NCI-H2227 (cell line): ENCODE measurements around the gene RRP1.
"Not testable (repeated sequence)": the region's sequence is repeated elsewhere in the genome, so short reads cannot be mapped to it uniquely, and the experiment has no call there.

Experiments used
- DNase-seq: peaks from one replicate; lab custom pipeline; 2025; ENCODE audit not compliant: unreplicated experiment; lab: John Stamatoyannopoulos, UW

RRP1 gene

DNA sequence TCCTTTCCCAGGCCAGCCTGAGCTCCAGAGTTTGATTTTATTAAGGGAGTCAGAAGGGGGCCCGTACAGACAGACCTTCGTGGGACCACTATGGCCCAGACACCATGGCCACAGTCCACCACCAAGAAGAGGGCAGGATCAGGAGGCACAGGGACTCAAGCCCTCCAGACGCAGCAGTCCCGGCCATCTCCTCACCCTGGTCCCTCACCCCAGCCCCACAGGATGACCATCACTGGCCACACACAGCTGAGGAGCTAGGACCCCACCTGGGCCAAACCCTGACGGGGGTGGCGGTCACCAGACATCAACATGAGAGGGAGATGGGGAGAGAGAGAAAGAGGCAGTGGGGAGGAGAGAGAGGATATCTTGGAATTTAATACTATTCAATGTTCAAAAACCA is 46.5 kb downstream of the RRP1 start:
- DNase-seq, result no peak

GRCh38 chr21:43836616-43837015 is 47.2 kb downstream of the RRP1 start:
- DNase-seq, result no peak

DNA sequence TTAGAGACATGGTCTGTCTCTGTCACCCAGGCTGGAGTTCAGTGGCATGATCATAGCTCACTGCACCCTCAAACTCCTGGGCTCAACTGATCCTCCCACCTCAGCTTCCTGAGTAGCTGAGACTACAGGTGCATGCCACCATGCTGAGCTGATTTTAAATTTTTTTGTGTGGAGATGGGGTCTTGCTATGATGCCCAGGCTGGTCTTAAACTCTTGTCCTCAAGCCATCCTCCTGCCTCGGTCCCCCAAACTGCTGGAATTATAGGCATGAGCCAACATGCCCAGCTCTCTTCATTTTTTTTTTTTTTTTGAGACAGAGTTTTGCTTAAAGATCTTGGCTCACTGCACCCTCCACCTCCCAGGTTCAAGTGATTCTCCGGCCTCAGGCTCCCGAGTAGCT is 50.9 kb downstream of the RRP1 start:
- no peak for DNase-seq

DNA sequence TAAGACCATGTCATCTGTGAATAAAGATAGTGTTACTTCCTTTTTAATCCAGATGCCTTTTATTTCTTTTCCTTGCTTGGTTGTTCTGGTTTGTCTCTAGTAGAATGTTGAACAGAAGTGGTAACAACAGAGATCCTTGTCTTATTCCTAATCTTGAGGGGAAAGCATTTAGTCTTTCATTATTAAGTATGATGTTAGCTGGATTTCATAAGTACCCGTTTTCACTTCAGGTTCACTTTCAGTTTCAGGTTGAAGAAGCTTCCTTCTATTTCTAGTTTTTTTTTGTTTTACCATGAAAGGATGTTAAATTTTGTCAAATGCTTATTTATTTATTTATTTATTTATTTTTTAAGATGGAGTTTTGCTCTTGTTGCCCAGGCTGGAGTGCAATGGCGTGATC is 53.4 kb downstream of the RRP1 start:
- no peak for DNase-seq

DNA sequence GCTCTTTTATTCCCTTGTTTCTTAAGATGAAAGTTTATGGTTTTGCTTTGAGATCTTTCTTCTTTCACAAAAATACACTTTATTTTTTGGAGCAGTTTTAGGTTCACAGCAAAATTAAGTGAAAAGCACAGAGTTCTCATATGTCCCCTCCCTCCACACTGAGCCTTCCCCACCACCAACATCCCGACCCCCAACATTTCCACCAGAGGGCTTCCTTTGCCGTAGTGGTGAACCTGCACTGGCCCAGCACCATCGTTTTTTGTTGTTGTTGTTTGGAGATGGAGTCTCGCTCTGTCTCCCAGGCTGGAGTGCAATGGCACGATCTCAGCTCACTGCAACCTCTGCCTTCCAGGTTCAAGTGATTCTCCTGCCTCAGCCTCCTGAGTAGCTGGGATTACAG is 55.5 kb downstream of the RRP1 start:
- DNase-seq, result not testable (repeated sequence)

DNA sequence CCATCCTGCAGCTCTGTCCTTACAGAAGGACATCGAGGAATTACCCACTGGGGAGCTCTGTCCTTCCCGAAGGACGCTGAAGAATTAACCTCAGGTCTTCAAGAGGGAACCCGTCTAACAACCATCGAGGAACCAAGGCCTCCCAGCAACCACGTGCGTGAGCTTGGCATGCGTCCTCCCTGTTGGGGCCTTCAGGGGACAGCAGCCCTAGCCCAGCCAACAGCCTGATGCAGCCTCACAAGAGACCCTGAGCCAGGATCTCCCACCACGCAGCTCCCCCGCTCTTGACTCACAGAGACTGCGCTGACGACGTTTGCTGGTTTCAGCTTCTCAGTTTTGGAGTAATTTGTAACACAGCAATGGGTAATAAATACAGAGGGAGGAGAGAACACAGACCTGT is 56.0 kb downstream of the RRP1 start:
- DNase-seq, result no peak

DNA sequence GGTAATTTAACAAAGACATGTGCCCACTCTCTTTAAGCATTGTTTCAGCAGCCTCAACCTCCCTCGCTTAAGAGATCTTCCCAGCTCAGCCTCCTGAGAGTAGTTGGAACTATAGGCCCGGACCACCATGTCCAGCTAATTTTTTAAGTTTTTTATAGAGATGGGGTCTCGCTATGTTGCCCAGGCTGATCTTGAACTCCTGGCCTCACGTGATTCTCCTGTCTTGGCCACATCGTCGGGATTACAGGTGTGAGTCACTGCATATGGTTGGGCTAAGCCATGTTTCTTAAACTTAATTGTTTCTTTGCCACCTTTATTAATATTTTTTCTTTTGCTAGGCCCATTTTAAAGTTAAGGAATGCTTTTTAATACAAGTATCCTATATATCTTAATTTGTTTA is 57.1 kb downstream of the RRP1 start:
- DNase-seq, result no peak

DNA sequence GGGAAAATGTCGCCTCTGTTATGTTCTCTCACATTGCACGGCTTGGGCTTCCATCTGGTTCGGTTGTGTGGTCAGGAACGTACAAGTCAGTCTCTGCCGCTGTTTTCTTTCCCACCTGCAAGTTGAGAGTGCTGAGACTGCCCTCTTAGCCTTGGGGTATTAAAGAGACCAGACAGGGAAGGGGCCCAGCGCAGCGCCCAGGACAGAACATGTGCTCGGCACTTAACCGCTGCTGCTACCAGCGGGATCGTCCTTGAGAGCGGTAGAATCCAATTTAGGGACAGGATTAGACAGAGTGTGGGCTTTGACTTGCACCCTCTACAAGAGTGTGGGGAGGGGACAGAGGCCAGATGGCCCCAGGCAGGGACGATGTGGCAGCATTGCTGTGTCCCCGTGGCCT is 57.9 kb downstream of the RRP1 start:
- DNase-seq, result no peak

- DNase-seq, result no peak
Observed at GRCh38 chr21:43848771-43849170, 59.4 kb downstream of the RRP1 start.

DNA sequence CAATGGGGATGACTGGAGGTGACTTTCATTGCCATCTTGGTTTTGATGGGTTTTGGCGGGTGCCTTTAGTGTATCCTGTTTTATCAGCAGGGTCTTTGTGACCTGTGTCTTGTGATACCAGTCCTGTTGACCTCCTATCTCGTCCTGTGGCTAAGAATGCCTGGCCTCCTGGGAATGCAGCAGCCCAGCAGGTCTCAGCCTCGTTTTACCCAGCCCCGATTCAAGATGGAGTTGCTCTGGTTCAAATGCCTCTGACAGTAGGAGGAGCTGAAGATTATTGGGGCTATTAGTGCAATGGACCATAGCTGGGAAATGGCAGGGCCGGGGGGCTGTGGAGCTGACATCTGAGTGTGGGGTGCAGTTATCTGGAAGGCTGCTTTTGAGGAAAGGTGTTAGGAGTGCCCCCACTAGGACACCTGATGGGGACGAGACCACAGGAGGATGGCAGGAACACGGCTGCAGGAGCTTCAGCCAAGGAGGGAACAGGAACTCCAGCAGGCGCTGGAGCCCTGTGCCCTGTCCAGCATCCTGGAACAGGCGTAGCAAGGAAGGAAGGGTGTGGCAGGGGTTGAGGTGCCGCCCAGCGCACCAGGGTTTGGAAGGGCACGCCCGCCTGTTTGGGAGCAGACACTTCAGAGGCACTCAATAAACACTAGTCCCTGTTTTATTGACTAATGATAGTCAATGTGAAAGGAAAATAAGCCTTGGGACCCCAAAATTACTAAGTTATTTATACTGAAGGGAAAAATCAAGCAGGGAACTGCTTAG is 60.3 kb downstream of the RRP1 start:
- no peak for DNase-seq

- no peak for DNase-seq
Observed at GRCh38 chr21:43850728-43851295, 61.4 kb downstream of the RRP1 start.

- DNase-seq, result peak; percentile 71
Observed at GRCh38 chr21:43851593-43851992, 62.2 kb downstream of the RRP1 start.

GRCh38 chr21:43853851-43854772 is 64.7 kb downstream of the RRP1 start:
- no peak for DNase-seq
